Activated gamma-delta T cell (primary cell): ENCODE results near the gene KIF2C.
"Not testable (repeated sequence)": the region's sequence is repeated elsewhere in the genome, so short reads cannot be mapped to it uniquely, and the experiment has no call there.

Experiments
- DNase-seq: peaks from one replicate; lab custom pipeline; 2025; lab: John Stamatoyannopoulos, UW

Gene KIF2C

DNA sequence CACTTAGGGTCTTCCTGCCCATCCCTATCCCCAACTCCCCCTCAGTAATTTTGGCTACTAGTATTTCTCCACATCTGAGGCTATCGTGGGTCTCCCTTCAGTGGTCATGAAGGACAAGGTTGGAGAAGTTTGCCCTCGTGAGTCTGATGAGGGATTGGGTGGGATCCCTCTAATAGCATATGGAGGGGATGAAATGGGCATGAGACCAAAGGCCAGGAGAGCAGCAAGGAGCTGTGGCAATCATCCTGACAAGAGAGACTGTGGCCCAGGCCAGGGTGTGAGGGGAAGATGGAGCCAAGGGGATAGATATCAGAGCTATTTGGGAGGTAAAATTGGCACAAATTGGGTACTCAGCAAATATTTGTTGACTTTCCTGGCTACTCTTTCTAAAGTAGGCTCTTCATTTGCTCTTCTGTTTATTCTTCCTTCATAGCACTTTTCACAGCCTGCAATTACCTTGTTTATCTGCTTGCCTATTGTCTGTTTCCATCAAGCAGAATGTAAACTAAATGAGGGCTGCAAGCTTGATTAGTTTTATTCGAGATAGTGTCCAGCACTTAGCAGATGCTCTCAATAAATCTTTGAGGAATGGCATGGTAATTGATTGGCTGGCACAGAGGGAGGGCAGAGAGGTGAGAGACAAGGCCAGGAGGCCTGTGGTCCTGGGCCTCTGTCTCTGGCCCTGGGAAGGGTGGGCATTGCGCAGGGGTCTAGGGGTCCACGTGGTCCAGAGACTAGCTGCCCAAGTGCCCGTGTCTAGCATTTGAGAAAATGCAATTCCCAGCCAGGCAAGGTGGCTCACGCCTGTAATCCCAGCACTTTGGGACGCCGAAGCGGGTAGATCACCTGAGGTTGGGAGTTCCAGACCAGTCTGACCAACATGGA lies 59.1 kb downstream of the KIF2C start:
- DNase-seq, result no peak

DNA sequence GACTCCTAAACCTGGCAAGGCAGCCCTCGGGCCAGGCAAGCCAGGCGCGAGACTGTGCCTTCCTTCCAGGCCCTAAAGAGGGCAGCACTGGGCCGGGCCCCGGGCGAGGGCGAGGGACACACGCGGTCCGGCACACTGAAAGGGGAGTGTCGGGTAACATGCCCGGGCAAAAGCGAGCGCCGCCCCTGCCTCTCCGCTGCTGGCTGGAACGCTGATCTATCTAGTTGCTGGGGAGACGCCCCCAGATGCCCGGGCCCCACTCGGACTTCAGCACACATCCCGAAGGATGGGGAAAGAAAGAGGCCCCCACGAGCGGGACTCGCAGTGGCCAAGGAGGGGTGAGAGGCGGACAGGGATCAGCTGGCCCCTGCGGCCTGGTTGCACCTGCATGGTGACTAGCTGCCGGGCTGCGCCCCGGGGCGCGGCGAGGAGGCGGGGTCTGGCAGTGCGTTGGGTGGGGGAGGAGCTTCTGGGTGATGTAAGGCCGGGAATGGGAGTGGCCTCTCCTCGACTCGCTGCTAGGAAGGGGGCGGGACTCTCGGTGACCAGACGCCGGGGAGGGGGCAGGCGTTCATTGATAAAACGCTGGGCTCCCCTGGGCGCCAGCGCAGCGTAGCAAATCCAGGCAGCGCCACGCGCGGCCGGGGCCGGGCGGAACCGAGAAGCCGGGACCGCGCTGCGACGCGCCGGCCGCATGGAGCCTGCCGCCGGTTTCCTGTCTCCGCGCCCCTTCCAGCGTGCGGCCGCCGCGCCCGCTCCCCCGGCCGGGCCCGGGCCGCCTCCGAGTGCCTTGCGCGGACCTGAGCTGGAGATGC lies 60.3 kb downstream of the KIF2C start, which contains the start of gene PLK3:
TSS of gene PLK3 (plus strand) at position 608 of the 815 bp plus-strand sequence. CDS start at position 695, 87 bp downstream.
- peak; percentile 90 for DNase-seq

DNA sequence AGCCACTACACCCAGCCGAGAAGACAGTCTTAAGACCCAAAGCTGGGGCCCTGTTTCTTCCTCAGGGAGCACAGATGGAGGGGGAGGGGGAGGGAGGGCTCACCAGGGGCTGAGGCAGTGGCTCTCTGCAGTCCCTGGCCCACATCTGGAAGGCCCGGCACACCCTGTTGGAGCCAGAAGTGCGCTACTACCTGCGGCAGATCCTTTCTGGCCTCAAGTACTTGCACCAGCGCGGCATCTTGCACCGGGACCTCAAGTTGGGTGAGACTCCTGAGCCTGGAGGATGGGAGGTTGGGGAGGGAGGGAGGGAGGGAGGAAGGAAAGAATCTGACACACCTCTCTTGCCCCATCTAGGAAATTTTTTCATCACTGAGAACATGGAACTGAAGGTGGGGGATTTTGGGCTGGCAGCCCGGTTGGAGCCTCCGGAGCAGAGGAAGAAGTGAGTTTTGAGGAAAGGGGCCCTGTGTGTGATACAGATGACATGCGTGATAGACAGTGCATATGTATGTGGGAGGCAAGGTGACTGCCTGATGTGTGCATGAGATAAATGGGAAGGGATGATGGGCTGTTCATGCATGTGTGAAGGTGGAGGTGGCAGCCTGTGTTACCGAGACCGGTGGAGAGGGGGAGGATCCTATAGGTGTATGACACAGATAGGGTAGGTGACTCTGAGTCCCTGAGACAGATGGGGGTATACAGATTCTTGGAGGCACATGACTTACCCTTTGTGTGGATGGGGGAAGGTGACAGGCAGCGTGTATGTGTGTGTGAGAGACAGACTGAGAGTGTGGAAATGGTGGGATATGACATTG lies 62.1 kb downstream of the KIF2C start:
- DNase-seq, result no peak

DNA sequence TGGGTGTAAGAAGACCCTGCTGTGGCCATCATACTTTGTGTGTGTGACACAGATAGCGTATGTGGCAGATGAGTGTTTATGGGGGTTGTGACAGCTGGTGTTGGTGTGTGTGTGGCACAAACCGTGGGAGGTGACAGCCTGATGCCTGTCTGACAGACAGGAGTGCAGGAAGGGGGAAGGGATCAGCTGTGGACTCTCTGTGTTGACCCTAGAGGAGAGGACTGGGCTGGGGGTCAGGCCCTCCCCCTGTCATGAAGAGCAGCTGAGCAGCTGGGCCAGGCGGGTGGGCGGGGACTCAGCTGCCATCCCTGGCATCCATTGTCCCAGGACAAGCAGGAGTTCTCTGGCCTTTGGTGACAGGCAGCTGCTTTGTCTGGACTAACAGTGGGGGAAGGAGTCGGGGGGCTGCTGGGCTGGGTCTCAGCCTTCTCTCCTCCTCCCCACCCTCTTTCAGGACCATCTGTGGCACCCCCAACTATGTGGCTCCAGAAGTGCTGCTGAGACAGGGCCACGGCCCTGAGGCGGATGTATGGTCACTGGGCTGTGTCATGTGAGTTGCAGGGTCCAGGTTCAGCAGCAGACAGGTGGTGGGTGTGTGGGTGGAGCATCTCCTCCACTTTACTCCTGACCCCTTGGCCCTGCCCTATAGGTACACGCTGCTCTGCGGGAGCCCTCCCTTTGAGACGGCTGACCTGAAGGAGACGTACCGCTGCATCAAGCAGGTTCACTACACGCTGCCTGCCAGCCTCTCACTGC lies 62.8 kb downstream of the KIF2C start:
- DNase-seq, result no peak

DNA sequence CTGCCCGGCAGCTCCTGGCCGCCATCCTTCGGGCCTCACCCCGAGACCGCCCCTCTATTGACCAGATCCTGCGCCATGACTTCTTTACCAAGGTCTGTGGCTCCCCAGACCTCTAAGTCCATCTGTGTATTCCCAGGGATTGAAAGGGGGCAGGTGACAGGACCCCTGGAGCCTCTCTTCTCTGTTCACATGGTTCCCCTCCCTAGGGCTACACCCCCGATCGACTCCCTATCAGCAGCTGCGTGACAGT lies 63.4 kb downstream of the KIF2C start:
- DNase-seq, result no peak

DNA sequence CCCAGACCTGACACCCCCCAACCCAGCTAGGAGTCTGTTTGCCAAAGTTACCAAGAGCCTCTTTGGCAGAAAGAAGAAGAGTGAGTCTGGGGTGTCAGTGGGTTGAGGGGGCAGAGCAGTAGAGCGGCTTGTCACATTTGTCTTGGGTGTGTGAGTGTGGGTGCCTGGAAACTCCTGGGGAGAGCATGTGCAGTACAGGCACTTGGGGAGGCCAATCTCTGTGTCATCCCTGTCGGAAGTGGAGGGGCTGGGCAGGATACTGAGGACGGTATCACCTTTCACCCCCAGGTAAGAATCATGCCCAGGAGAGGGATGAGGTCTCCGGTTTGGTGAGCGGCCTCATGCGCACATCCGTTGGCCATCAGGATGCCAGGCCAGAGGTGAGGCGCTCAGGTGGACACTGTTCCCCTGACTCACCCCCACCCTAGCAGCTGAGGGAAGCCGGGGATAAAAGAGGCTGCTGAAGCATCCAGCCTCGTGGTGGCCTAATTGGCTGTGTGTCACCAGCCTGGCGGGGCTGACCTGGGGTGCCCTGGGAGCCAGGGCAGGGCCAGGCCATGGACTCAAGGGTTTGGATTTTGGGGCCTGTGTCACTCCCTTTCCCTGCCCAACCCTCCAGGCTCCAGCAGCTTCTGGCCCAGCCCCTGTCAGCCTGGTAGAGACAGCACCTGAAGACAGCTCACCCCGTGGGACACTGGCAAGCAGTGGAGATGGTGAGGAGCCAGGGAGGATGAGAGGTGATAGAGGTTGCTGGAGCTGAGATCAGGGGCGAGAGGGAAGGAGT lies 63.9 kb downstream of the KIF2C start:
- no peak for DNase-seq

DNA sequence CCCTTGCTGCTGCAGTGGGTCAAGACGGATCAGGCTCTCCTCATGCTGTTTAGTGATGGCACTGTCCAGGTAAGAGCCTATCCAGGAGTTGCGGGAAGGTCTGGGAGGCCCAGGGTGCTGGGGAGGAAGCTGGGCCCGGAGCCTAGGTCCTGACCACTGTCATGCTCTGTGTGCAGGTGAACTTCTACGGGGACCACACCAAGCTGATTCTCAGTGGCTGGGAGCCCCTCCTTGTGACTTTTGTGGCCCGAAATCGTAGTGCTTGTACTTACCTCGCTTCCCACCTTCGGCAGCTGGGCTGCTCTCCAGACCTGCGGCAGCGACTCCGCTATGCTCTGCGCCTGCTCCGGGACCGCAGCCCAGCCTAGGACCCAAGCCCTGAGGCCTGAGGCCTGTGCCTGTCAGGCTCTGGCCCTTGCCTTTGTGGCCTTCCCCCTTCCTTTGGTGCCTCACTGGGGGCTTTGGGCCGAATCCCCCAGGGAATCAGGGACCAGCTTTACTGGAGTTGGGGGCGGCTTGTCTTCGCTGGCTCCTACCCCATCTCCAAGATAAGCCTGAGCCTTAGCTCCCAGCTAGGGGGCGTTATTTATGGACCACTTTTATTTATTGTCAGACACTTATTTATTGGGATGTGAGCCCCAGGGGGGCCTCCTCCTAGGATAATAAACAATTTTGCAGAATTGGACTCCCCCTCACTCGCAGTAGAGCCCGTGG lies 65.8 kb downstream of the KIF2C start:
- no peak for DNase-seq

DNA sequence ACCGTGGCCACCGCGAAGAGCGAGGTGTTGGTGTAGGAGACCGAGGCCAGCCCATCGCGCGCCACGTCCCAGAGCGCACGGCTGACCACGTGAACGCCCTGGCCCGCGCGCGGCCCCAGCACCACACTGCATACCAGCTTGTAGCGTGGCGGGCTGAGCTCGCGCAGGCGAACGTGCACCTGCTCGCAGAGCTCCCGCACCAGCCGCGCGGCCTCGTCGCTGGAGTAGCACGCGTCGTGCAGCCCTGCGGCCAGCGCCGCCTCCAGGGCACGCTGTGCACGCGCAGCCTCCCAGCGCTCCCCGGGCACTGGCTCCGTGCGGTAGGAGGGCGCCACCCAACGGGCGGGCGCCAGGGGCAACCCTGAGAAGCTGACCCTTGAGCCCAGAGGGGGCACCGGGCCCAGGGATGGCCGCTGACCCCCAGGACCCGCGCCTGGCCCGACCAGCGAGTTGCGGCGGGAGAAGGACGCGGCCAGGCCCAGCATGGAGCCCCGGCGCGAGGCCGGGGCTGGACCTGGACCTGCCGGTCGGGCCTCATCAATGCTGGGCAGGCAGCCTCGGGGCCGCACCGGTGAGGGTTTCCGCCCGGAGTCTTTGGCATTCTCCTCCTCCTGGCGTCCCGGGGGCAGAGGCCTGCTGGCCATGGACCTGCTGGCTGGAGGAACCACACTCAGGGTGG lies 66.5 kb downstream of the KIF2C start:
- DNase-seq, result peak; percentile 38

DNA sequence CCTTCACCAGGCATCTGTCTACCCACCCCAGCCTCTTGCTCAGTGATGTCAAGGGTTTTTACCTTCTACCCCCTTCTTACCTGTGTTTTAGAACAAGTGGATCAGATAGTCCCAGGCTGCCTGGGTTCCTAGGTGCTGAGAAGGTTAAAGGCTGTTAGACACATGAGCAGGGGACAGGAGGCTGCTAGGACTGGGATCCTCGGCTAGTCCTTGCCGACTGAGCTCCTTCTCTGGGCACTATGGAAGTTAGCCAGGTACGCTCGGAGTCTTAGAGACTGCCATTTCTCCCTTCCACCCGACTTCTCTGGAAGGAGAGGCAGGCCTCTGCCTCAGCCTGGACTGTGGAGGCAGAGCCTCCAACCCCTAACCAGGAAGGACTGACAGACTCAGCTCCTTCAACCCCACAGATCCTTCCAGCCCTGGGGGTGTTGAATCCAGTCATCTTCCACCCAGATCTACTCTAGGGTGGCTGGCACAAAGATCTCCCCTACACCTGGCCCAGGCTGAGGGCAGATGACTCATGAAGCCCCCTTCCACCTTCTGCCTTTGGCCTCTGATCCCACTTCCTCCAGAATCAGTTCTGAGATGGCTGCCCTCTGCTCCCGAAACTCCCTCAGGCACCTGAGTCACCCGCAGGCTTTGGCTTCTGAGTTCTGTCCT lies 67.2 kb downstream of the KIF2C start, which contains the start of gene DYNLT4:
TSS of gene DYNLT4 (minus strand) at position 648 of the 660 bp plus-strand sequence. CDS start 683 bp downstream, outside the sequence.
- DNase-seq, result no peak

DNA sequence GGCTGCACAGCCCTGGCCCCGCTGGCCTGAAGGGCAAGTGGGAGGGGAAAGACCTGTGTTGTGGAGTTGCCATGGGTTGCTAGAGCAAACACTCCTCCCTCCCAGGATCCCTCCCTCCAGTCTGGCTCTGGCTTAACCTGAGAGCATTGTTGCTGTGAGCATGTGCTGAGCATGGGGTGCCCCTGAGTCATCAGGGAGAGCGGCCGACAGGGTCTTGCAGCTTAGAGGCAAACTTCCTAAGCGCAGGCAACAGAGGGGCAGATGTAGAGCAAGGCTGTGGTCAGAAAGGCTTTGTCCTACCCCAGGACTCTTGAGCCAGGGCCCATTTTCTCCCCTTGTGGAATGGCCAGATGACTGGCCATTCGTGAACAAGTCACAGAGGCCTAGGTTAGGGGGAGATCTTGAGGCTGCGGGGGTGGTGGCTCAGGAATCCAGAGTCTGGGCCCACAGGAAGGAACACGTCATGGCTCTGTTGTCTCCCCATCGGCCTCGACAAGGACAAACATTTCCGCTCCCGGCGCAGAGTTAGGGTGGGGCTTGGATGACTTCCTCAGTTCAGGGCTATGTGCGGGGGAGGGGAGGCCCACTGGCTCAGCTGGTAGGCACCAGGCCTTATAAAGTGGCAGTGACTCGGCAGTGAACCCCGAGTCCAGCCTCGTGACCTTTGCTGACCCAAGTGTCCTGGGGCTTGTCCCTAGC lies 67.9 kb downstream of the KIF2C start:
- peak; percentile 50 for DNase-seq

DNA sequence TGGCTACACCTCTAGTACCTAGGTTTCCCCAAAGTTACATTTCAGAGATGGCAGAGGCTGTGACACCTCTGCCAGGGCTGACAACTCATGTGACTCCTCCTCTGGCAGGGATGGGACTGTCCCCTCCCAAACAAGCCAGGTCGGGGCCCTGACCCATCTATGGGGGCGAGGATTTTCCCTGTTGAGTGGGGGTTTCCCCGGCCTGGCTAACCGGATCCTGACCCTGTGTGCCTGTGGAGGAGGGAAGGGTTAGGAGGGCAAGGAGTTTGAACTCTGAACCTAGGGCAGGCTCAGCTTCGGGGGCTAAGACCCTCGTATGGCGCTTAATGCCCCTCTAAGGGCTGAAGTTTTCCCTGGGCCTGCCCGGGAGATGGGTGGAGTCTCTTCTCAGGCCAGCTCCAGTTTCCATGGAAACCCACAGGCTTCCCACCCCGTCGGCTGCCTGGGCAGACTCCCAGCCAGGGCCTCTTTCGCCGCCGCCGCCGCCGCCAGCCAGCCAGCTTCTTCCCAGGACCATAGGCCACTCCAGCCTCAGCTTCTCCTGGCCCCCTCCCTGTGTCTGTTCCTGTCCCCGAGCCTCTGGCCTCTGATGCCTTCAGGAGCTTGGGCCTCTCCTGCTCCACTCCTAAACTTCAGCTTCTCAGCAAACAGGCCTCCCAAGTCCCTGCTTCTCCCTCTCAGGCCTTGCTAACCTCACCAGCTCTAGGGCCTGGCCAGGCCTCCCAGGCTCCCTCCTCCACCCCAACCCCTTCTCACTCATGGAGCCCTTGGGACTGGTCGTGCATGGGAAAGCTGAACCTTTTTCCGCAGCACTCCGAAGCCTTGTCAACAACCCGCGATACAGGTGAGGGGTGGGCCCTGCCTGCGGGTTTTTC lies 68.7 kb downstream of the KIF2C start, which contains the start of gene BTBD19:
TSS of gene BTBD19 (plus strand) at position 461 of the 875 bp plus-strand sequence. CDS start at position 759, 298 bp downstream.
- no peak for DNase-seq

DNA sequence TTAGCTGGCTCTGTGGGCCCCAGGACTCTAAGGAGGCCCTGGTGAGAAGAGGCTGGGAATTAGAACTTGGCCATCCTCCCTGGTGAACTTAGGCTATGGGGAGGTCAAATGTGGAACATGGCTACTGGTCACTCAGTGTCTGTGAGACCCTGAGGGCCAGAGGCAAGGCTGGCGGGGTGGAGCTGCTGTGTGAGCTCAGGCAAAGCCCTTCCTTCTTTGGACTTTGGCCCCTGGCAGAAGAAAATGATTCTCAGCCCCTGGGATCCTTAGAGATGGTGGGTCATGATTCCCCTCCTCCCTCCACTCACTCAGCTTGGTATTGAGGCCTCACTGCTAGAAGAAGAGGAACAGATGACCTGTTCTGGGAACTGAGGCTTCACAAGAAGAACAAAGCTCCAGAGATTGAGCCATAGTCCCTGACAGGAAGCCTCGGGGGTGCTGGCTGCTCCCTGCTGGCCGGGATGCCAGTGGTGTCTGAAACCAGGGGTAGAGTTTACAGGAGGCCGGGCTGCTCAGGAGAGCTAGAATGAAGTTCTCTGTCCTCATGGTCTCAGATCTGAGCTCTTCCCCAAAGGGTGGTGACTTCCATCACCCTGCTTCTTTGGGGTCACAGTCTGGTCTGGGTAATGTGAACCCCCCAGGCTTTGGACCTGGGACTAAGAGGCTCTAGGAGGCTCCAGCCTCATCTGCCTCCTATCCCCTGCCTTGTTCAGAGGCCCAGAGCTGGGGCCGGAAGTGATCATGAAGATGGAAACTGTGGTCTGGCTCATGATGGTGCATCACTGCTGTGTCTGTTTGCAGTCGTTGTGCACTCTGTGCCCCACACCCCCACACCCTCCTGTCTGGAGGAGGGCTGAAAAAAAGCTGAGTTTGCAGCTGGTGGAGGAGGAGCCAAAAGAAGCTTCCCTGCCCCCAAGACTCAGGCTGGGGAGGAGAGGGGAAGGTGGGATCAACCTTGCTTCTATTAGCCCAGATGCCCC lies 69.6 kb downstream of the KIF2C start:
- no peak for DNase-seq

DNA sequence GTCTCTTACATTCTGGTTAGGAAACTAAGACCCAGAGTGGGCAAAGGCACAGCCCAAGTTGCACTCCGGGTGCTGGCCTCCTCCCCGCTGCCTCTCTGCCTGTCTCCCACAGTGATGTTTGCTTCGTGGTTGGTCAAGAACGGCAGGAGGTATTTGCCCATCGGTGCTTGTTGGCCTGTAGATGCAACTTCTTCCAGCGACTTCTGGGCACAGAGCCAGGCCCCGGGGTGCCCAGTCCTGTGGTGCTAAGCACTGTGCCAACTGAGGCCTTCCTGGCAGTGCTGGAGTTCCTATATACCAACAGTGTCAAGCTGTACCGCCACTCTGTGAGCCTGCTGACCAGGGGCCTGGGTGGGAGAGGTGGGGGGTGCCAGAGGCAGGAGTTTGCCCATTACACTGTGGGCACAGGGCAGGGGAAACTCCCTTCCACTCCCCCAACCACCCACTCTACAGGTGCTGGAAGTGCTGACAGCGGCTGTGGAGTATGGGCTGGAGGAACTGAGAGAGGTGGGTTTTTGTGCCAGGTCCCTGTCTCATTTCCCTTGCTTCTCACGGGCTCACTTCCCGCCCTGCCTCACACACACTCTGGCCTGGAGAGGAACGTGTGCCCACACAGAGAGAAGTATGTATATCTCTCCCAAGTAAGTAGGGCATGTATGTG lies 70.6 kb downstream of the KIF2C start:
- DNase-seq, result no peak

DNA sequence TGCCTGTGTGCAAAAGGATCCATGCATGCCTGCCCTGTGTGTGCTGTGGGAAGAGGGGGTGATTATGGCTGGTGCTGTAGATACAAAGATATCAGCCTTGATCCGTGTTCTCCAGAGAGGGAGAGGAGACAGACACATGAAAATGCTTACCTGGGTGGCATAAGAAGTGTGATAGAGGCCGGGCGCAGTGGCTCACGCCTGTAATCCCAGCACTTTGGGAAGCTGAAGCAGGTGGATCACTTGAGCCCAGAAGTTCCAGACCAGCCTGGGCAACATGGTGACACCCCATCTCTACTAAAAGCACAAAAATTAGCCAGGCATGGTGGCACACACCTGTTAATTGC lies 71.1 kb downstream of the KIF2C start:
- DNase-seq, result not testable (repeated sequence)

DNA sequence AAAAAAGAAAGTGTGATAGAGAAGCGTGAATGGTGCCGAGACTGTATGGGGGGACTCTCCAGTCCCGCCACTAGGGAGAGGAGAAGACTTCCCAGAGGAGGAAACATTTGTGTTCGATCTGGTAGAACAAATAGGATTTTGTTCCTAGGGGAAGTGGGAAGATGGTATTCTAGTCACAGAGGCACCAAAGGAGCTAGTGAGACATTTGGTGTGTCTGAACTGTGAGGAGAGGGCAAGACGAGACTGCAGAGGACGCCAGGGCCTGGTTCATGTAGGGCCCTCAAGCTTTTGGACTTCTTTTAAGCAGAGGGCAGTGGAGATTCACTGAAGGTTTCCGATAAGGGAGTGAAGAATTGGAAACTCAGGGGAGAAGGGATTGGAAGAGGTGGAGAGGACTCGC lies 71.6 kb downstream of the KIF2C start:
- DNase-seq, result no peak
